ENCODE data around the gene OTUD3.

DNA sequence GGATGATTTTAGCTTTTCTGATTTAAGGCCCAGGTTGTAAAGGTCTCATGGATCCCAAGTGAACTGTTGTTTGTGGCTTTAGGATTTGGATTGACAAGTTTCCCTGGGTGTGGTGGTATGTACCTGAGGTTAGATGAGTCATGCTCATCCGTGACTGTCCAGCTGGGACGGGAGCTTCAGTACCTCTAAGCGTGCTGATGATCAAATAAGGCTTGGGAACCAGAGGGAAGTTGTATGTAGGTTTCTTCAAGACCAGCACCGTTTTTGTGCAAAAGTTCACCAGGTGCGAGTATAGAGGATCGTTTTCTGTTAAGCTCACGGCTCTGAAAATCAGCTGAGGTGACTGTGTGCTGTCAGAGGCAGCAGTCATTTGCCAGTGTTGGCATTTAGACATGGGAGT, 21.4 kb downstream of the OTUD3 start:
- TF ChIP-seq CHD1 (IDR thresholded peaks at IDR 0.05; ENCODE audit: low read depth, low read length) (no peak), POLR2A (IDR thresholded peaks at IDR 0.05; ENCODE audit: low read depth, low read length) (no peak), MAZ (IDR thresholded peaks at IDR 0.05; ENCODE audit: borderline replicate concordance, low read depth, low read length) (no peak), SMC3 (IDR thresholded peaks at IDR 0.05; ENCODE audit: low read depth, low read length) (no peak)
- TF ChIP-seq, protein P1, sequence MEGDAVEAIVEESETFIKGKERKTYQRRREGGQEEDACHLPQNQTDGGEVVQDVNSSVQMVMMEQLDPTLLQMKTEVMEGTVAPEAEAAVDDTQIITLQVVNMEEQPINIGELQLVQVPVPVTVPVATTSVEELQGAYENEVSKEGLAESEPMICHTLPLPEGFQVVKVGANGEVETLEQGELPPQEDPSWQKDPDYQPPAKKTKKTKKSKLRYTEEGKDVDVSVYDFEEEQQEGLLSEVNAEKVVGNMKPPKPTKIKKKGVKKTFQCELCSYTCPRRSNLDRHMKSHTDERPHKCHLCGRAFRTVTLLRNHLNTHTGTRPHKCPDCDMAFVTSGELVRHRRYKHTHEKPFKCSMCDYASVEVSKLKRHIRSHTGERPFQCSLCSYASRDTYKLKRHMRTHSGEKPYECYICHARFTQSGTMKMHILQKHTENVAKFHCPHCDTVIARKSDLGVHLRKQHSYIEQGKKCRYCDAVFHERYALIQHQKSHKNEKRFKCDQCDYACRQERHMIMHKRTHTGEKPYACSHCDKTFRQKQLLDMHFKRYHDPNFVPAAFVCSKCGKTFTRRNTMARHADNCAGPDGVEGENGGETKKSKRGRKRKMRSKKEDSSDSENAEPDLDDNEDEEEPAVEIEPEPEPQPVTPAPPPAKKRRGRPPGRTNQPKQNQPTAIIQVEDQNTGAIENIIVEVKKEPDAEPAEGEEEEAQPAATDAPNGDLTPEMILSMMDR (conservative IDR thresholded peaks at IDR 0.05; ENCODE audit: low read depth, low read length), result no peak
- TF ChIP-seq, protein P2, sequence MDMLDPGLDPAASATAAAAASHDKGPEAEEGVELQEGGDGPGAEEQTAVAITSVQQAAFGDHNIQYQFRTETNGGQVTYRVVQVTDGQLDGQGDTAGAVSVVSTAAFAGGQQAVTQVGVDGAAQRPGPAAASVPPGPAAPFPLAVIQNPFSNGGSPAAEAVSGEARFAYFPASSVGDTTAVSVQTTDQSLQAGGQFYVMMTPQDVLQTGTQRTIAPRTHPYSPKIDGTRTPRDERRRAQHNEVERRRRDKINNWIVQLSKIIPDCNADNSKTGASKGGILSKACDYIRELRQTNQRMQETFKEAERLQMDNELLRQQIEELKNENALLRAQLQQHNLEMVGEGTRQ (IDR thresholded peaks at IDR 0.05; ENCODE audit: low read depth, low read length), result no peak

Measured in IMR-90 (cell line).